GM23338 (cell line): ENCODE results near the gene SMYD3. TPM values are rescaled to one million over a fixed set of nuclear protein-coding genes. Genes with fewer than 3 reads are reported as not detected.

Source experiments
- ATAC-seq: fragments of 200-7000 bp; cut with Tn5 transposase; 3 replicates; pipeline ENCODE4 v1.9.1; 2020
- DNase-seq: peaks from one replicate; pipeline ENCODE4 v3.0.0-alpha.2; 2015; ENCODE audit warnings: low spot score
- H2AFZ ChIP-seq: fragments of 200-600 bp; sonication (generic); 2 replicates; pipeline ENCODE4 v1.8.0; 2016; ENCODE audit warnings: antibody characterized with exemption, mild to moderate bottlenecking, moderate library complexity
- H3F3A ChIP-seq: fragments of 200-600 bp; sonication (generic); replicated peaks from 2 replicates; pipeline ENCODE4 v1.8.0; 2017; ENCODE audit warnings: antibody characterized with exemption, mixed run types, low read depth
- H3K27ac ChIP-seq: fragments of 200-600 bp; sonication (generic); 2 replicates; pipeline ENCODE4 v1.6.1; 2016; ENCODE audit warnings: low read depth
- H3K27me3 ChIP-seq: fragments of 200-600 bp; sonication (generic); 2 replicates; pipeline ENCODE4 v1.8.0; 2016; ENCODE audit warnings: mild to moderate bottlenecking, mixed run types, moderate library complexity; ENCODE audit not compliant: insufficient read depth
- H3K36me3 ChIP-seq: fragments of 200-600 bp; sonication (generic); 2 replicates; pipeline ENCODE4 v1.8.0; 2016; ENCODE audit warnings: mild to moderate bottlenecking; ENCODE audit not compliant: insufficient read depth
- H3K4me1 ChIP-seq: fragments of 200-600 bp; sonication (generic); 2 replicates; pipeline ENCODE4 v1.8.0; 2016; ENCODE audit warnings: mild to moderate bottlenecking, moderate library complexity; ENCODE audit not compliant: insufficient read depth
- H3K4me2 ChIP-seq: fragments of 200-600 bp; sonication (generic); 2 replicates; pipeline ENCODE4 v1.7.1; 2017; ENCODE audit warnings: mixed run types
- H3K4me3 ChIP-seq: fragments of 200-600 bp; sonication (generic); 2 replicates; pipeline ENCODE4 v1.6.1; 2016; ENCODE audit warnings: mixed run types
- H3K79me2 ChIP-seq: fragments of 200-600 bp; sonication (generic); replicated peaks from 2 replicates; pipeline ENCODE4 v1.8.0; 2017; ENCODE audit warnings: mild to moderate bottlenecking; ENCODE audit not compliant: insufficient read depth
- H3K9me2 ChIP-seq: fragments of 200-600 bp; sonication (generic); 2 replicates; pipeline ENCODE4 v1.8.0; 2017; ENCODE audit not compliant: insufficient read depth
- H4K20me1 ChIP-seq: fragments of 200-600 bp; sonication (generic); replicated peaks from 2 replicates; pipeline ENCODE4 v1.8.0; 2017; ENCODE audit warnings: mild to moderate bottlenecking; ENCODE audit not compliant: insufficient read depth
- H3K27ac Mint-ChIP-seq: 2 replicates; pipeline ENCODE4 v1.8.0; 2020; ENCODE audit warnings: inconsistent platforms, mild to moderate bottlenecking, moderate library complexity, mixed read lengths
- H3K27me3 Mint-ChIP-seq: 3 replicates; pipeline ENCODE4 v1.8.0; 2022; ENCODE audit warnings: low read depth, mild to moderate bottlenecking, moderate library complexity, mixed read lengths, inconsistent platforms; ENCODE audit not compliant: insufficient read depth, poor library complexity
- H3K36me3 Mint-ChIP-seq: 3 replicates; pipeline ENCODE4 v1.8.0; 2021; ENCODE audit warnings: low read depth, mild to moderate bottlenecking, inconsistent platforms, moderate library complexity, mixed read lengths
- H3K4me1 Mint-ChIP-seq: 3 replicates; pipeline ENCODE4 v1.8.0; 2020; ENCODE audit warnings: mild to moderate bottlenecking, inconsistent platforms, mixed read lengths
- H3K4me3 Mint-ChIP-seq: 3 replicates; pipeline ENCODE4 v1.8.0; 2021; ENCODE audit warnings: moderate library complexity, mild to moderate bottlenecking, inconsistent platforms, mixed read lengths
- H3K9me3 Mint-ChIP-seq: 3 replicates; pipeline ENCODE4 v1.8.0; 2020; ENCODE audit warnings: moderate library complexity, mild to moderate bottlenecking, inconsistent platforms, mixed read lengths
- CREB1 ChIP-seq: fragments of 250-450 bp; sonication (Bioruptor Pico); IDR thresholded peaks from 2 replicates; pipeline ENCODE4 v1.5.0; 2020; ENCODE audit warnings: low read depth, mild to moderate bottlenecking, moderate library complexity
- EZH2 ChIP-seq: fragments of 200-600 bp; sonication (generic); IDR thresholded peaks from one replicate; pipeline ENCODE4 v1.8.0; 2017; ENCODE audit warnings: antibody characterized with exemption, mild to moderate bottlenecking, low read depth; ENCODE audit not compliant: unreplicated experiment
- EZH2phosphoT487 ChIP-seq: fragments of 200-600 bp; sonication (generic); IDR thresholded peaks from one replicate; pipeline ENCODE4 v1.8.1; 2018; ENCODE audit warnings: antibody characterized with exemption; ENCODE audit not compliant: unreplicated experiment
- JUNB ChIP-seq: IDR thresholded peaks from one replicate; pipeline ENCODE4 v1.6.1; 2016; ENCODE audit warnings: antibody characterized with exemption; ENCODE audit not compliant: unreplicated experiment
- NANOG ChIP-seq: IDR thresholded peaks from 2 replicates; pipeline ENCODE4 v1.6.1; 2016; ENCODE audit warnings: antibody characterized with exemption, borderline replicate concordance
- POLR2AphosphoS5 ChIP-seq: IDR thresholded peaks from 2 replicates; pipeline ENCODE4 v1.6.1; 2016; ENCODE audit warnings: antibody characterized with exemption, low read depth
- STAT1 ChIP-seq: IDR thresholded peaks from one replicate; pipeline ENCODE4 v1.6.1; 2016; ENCODE audit warnings: antibody characterized with exemption; ENCODE audit not compliant: unreplicated experiment
- ZNF114 ChIP-seq: fragments of 250-450 bp; sonication (Bioruptor Pico); IDR thresholded peaks from 2 replicates; pipeline ENCODE4 v1.5.0; 2020; ENCODE audit warnings: mild to moderate bottlenecking, moderate library complexity
- ZNF331 ChIP-seq: fragments of 250-450 bp; sonication (Bioruptor Pico); IDR thresholded peaks from 2 replicates; pipeline ENCODE4 v1.5.0; 2020; ENCODE audit warnings: low read depth, mild to moderate bottlenecking, moderate library complexity
- polyA plus RNA-seq: library from polyadenylated mRNA; unstranded; fragments of >200 nt; fragmentation: Nextera tagmentation; extraction: Ambion mirVana; gene quantifications from 2 replicates; pipeline ENCODE4 v1.2.1, GENCODE V29; 2016
- total RNA-seq: library from RNA; depleted of rRNA; stranded (reverse); fragments of >200 nt; shearing (Covaris generic); gene quantifications from 2 replicates; pipeline ENCODE4 v1.2.3, GENCODE V29; 2014
- TF ChIP-seq, protein P1 (sequence below): IDR thresholded peaks from 2 replicates; pipeline ENCODE4 v1.6.1; 2016; ENCODE audit warnings: antibody characterized with exemption
- TF ChIP-seq, protein P2 (sequence below), 2 experiments: fragments of 200-600 bp in 1 of 2; sonication (generic) in 1 of 2; conservative IDR thresholded peaks; 2 replicates each; pipeline versions ENCODE4 v1.5.1 to v1.6.1; 2016 to 2017; ENCODE audit warnings: antibody characterized with exemption in 2 of 2, low read depth in 2 of 2, mild to moderate bottlenecking in 2 of 2, moderate library complexity in 1 of 2
- TF ChIP-seq, protein P3 (sequence below): fragments of 250-450 bp; sonication (Bioruptor Pico); IDR thresholded peaks from 2 replicates; pipeline ENCODE4 v1.5.0; 2020; ENCODE audit warnings: mild to moderate bottlenecking, moderate library complexity
- TF ChIP-seq, protein P4 (sequence below): IDR thresholded peaks from one replicate; pipeline ENCODE4 v1.6.1; 2018; ENCODE audit warnings: antibody characterized with exemption; ENCODE audit not compliant: unreplicated experiment

SMYD3 gene
- total and polyA plus RNA-seq, 2 experiments from 2014 or later, result 31.8 to 34.4 TPM

DNA sequence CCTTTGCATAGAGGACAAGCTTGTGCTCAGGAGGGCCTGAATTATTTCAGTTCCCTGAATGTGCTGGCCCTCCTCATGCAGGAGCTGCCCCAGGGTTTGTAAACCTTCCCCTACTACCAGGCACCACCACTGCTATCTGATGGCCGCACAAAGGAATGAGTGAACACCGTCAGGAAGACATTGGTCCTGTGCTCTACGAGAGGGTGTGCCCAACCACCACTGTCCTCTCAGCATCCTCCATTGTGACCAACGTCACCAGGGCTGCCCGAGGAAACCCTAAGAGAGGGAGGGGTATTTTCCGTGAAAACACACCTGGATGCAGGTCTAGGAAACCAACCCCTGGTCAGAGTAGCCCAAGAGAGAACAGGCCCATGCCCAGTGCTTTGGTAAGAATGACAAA, 694.8 kb downstream of the SMYD3 start:
- H3K4me3 ChIP-seq, result no peak overlapping the region
- peaks cover 5% of the 10 kb centered on the region for H3K27me3 Mint-ChIP-seq
- no peaks in the 10 kb centered on the region for H4K20me1 ChIP-seq
- H3K27me3 ChIP-seq, result no peaks in the 10 kb centered on the region
- H3K36me3 ChIP-seq, result no peaks in the 10 kb centered on the region
- no peak overlapping the region for H2AFZ ChIP-seq
- H3K79me2 ChIP-seq, result no peaks in the 10 kb centered on the region
- H3K9me2 ChIP-seq, result peaks cover 6% of the 10 kb centered on the region; the same call in 1 of the 2 replicates
- ATAC-seq, result no peak
- no peak overlapping the region for H3K27ac ChIP-seq
- no peaks in the 10 kb centered on the region for H3K4me1 ChIP-seq
- no peak overlapping the region for H3K4me3 Mint-ChIP-seq
- no peaks in the 10 kb centered on the region for H3F3A ChIP-seq
- no peak overlapping the region for H3K4me2 ChIP-seq
- H3K4me1 Mint-ChIP-seq, result peaks cover 19% of the 10 kb centered on the region
- H3K9me3 Mint-ChIP-seq, result no peaks in the 10 kb centered on the region; the same call in 2 of the 3 replicates
- TF ChIP-seq EZH2 (no peak), CREB1 (no peak), EZH2phosphoT487 (no peak), ZNF331 (CRISPR knock-in tag) (no peak), NANOG (no peak), POLR2AphosphoS5 (no peak), ZNF114 (CRISPR knock-in tag) (no peak), JUNB (no peak), STAT1 (no peak)
- TF ChIP-seq, protein P1, sequence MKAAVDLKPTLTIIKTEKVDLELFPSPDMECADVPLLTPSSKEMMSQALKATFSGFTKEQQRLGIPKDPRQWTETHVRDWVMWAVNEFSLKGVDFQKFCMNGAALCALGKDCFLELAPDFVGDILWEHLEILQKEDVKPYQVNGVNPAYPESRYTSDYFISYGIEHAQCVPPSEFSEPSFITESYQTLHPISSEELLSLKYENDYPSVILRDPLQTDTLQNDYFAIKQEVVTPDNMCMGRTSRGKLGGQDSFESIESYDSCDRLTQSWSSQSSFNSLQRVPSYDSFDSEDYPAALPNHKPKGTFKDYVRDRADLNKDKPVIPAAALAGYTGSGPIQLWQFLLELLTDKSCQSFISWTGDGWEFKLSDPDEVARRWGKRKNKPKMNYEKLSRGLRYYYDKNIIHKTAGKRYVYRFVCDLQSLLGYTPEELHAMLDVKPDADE, result no peak
- TF ChIP-seq, protein P2, sequence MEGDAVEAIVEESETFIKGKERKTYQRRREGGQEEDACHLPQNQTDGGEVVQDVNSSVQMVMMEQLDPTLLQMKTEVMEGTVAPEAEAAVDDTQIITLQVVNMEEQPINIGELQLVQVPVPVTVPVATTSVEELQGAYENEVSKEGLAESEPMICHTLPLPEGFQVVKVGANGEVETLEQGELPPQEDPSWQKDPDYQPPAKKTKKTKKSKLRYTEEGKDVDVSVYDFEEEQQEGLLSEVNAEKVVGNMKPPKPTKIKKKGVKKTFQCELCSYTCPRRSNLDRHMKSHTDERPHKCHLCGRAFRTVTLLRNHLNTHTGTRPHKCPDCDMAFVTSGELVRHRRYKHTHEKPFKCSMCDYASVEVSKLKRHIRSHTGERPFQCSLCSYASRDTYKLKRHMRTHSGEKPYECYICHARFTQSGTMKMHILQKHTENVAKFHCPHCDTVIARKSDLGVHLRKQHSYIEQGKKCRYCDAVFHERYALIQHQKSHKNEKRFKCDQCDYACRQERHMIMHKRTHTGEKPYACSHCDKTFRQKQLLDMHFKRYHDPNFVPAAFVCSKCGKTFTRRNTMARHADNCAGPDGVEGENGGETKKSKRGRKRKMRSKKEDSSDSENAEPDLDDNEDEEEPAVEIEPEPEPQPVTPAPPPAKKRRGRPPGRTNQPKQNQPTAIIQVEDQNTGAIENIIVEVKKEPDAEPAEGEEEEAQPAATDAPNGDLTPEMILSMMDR (conservative IDR thresholded peaks at IDR 0.05; ENCODE audit: low read depth in 2 of 2), result no peak
- TF ChIP-seq, protein P3, sequence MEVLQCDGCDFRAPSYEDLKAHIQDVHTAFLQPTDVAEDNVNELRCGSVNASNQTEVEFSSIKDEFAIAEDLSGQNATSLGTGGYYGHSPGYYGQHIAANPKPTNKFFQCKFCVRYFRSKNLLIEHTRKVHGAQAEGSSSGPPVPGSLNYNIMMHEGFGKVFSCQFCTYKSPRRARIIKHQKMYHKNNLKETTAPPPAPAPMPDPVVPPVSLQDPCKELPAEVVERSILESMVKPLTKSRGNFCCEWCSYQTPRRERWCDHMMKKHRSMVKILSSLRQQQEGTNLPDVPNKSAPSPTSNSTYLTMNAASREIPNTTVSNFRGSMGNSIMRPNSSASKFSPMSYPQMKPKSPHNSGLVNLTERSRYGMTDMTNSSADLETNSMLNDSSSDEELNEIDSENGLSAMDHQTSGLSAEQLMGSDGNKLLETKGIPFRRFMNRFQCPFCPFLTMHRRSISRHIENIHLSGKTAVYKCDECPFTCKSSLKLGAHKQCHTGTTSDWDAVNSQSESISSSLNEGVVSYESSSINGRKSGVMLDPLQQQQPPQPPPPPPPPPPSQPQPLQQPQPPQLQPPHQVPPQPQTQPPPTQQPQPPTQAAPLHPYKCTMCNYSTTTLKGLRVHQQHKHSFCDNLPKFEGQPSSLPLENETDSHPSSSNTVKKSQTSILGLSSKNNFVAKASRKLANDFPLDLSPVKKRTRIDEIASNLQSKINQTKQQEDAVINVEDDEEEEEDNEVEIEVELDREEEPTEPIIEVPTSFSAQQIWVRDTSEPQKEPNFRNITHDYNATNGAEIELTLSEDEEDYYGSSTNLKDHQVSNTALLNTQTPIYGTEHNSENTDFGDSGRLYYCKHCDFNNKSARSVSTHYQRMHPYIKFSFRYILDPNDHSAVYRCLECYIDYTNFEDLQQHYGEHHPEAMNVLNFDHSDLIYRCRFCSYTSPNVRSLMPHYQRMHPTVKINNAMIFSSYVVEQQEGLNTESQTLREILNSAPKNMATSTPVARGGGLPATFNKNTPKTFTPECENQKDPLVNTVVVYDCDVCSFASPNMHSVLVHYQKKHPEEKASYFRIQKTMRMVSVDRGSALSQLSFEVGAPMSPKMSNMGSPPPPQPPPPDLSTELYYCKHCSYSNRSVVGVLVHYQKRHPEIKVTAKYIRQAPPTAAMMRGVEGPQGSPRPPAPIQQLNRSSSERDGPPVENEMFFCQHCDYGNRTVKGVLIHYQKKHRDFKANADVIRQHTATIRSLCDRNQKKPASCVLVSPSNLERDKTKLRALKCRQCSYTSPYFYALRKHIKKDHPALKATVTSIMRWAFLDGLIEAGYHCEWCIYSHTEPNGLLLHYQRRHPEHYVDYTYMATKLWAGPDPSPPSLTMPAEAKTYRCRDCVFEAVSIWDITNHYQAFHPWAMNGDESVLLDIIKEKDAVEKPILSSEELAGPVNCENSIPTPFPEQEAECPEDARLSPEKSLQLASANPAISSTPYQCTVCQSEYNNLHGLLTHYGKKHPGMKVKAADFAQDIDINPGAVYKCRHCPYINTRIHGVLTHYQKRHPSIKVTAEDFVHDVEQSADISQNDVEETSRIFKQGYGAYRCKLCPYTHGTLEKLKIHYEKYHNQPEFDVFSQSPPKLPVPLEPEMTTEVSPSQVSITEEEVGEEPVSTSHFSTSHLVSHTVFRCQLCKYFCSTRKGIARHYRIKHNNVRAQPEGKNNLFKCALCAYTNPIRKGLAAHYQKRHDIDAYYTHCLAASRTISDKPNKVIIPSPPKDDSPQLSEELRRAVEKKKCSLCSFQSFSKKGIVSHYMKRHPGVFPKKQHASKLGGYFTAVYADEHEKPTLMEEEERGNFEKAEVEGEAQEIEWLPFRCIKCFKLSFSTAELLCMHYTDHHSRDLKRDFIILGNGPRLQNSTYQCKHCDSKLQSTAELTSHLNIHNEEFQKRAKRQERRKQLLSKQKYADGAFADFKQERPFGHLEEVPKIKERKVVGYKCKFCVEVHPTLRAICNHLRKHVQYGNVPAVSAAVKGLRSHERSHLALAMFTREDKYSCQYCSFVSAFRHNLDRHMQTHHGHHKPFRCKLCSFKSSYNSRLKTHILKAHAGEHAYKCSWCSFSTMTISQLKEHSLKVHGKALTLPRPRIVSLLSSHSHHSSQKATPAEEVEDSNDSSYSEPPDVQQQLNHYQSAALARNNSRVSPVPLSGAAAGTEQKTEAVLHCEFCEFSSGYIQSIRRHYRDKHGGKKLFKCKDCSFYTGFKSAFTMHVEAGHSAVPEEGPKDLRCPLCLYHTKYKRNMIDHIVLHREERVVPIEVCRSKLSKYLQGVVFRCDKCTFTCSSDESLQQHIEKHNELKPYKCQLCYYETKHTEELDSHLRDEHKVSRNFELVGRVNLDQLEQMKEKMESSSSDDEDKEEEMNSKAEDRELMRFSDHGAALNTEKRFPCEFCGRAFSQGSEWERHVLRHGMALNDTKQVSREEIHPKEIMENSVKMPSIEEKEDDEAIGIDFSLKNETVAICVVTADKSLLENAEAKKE, result no peak
- TF ChIP-seq, protein P4, sequence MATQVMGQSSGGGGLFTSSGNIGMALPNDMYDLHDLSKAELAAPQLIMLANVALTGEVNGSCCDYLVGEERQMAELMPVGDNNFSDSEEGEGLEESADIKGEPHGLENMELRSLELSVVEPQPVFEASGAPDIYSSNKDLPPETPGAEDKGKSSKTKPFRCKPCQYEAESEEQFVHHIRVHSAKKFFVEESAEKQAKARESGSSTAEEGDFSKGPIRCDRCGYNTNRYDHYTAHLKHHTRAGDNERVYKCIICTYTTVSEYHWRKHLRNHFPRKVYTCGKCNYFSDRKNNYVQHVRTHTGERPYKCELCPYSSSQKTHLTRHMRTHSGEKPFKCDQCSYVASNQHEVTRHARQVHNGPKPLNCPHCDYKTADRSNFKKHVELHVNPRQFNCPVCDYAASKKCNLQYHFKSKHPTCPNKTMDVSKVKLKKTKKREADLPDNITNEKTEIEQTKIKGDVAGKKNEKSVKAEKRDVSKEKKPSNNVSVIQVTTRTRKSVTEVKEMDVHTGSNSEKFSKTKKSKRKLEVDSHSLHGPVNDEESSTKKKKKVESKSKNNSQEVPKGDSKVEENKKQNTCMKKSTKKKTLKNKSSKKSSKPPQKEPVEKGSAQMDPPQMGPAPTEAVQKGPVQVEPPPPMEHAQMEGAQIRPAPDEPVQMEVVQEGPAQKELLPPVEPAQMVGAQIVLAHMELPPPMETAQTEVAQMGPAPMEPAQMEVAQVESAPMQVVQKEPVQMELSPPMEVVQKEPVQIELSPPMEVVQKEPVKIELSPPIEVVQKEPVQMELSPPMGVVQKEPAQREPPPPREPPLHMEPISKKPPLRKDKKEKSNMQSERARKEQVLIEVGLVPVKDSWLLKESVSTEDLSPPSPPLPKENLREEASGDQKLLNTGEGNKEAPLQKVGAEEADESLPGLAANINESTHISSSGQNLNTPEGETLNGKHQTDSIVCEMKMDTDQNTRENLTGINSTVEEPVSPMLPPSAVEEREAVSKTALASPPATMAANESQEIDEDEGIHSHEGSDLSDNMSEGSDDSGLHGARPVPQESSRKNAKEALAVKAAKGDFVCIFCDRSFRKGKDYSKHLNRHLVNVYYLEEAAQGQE, result no peak
- H3K27ac Mint-ChIP-seq, result no peak overlapping the region
- 0 out of 3 replicates have a peak, but pooled peaks cover 3% of the 10 kb centered on the region for H3K36me3 Mint-ChIP-seq
- no peak for DNase-seq
